HG03558 (cell line): ENCODE data around the gene GID8.
A peak's percentile ranks its signal among the peaks of the same experiment; 100 is the strongest.

ENCODE experiments used
- ATAC-seq: cut with Tn5 transposase; IDR thresholded peaks from one replicate; pipeline ENCODE4 v1.9.1; 2021; ENCODE audit warnings: moderate number of reproducible peaks; ENCODE audit not compliant: unreplicated experiment; ENCODE audit errors: extremely low read depth

The GID8 gene

DNA sequence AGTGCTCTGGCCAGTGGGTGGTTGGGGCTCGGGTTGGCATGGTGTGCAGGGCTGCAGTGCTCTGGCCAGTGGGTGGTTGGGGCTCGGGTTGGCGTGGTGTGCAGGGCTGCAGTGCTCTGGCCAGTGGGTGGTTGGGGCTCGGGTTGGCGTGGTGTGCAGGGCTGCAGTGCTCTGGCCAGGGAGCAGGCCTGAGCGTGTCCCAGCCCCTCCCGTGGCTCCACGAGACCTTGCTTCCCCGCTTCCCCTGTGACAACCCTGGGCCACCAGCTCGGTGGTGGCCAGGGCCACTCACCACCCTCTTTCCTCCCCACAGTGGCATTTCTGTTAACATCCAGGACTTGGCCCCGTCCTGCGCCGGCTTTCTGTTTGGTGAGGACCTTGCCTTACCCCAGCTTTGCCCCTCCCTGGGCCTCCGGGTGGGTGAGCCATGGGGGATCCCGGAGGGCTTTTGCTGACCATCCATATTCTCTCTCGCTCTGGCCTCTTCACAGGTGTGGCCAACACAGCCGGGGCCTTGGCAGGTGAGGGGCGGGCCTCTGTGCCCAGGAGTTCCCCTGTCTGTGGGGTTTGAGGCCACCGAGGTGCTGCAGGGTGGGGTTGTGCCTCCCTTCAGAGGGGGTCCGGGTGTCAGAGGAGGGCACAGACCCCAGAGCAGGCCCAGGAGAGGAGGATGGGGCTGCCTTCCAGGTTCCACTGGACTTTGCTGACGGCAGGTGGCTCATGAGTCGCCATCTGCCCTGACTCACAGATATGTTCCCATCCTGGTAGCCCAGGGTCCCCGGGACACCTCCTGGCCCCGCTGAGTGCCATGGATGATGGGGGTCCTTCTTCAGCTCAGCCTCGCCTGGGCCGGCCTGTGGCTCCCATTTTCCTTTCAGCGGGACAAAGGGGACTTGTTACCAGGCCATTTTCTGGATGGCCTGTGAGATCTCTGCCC is 28.5 kb downstream of the GID8 start:
- no peak for ATAC-seq

DNA sequence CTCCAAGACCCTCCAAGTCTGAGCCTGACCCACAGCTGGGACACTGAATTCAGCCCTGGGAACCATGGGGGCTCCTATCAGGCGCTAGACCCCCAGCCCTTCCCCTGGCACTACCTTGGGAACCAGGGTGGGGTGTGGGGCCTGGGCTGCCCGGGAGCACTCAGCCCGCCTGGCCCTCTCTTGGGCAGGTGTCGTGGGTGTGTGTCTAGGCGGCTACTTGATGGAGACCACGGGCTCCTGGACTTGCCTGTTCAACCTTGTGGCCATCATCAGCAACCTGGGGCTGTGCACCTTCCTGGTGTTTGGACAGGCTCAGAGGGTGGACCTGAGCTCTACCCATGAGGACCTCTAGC is 29.2 kb downstream of the GID8 start:
- ATAC-seq, result no peak

GRCh38 chr20:62967628-62968351 is 29.8 kb downstream of the GID8 start:
- no peak for ATAC-seq

GRCh38 chr20:62968378-62969178 is 30.6 kb downstream of the GID8 start:
- no peak for ATAC-seq

GRCh38 chr20:62969179-62969760 is 31.3 kb downstream of the GID8 start:
- no peak for ATAC-seq

DNA sequence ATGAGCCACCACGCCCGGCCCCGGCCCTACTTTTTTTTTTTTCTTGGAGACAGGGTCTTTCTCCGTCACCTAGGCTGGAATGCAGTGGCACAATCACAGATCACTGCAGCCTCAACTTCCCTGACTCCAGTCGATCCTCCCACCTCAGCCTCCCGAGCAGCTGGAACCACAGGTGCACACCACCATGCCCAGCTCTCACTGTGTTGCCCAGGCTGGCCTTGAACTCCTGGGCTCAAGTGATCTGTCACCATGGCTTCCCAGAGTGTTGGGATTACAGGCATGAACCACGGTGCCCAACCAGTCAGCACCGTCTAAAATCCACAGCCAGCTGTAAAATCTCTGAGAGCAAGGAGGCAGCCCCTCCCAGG is 32.0 kb downstream of the GID8 start:
- ATAC-seq, result no peak

DNA sequence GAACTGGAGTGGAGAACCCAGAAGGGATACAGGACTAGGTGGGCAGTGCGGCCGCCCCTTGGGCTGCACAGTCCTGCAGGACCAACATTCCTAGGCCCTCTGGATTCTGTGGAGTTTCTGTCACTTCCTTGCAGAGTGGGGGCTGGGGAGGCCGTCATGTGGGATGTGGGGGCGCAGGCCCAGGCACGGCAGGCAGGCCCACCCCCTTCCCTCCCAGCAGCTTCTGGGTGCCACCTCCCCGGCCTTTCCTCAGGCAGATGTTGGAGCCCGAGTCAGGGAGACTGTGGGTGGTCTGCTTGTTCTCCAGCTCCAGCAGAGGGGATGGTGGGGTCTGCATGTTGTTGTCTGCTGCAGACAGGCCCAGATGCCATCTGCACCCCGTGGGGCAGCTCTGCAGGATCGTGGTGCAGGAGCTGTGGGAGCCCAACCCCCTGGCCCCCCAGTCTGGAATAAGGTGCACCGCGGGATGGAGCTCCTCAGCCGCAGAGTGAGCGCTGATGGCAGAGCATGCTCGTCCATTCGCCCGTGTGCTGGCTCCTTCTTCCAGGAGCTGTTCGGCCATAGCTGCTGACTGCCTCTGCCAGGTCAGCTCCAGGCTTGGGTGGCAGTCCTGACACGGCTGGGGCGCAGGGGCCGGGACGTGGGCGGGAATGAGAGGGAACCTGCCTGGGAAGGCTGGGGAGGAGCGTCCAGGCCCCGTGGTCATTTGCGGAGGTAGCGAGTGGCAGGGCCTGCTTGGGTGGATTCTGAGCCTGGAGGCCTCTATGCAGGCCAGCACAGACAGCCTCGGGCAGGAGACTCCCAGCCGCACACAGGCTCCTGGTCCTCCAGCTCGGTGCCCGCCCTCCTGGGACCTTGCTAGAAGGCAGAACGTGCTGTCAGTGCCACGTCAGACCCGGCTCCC is 32.6 kb downstream of the GID8 start:
- no peak for ATAC-seq

DNA sequence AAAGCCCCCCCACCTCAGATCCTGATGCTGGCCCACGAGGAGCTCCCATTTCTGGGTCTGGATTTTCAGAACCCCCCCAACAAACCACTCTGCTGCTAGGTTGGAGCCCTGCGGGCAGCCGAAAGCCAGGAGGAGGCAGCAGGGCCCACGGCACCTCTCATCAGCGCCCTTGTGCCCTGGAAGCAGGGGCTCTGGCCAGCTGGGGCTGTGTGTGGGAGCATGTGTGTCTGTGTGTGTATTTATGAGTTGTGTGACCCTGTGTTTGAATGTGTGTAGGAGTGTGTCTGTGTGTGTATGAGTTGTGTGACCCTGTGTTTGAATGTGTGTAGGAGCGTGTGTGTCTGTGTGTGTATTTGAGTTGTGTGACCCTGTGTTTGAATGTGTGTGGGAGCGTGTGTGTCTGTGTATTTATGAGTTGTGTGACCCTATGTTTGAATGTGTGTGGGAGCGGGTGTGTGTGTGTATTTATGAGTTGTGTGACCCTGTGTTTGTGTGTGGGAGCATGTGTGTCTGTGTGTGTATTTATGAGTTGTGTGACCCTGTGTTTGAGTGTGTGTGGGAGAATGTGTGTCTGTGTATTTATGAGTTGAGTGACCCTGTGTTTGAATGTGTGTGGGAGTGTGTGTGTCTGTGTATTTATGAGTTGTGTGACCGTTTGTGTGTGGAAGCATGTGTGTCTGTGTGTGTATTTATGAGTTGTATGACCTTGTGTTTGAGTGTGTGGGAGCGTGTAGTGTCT is 33.4 kb downstream of the GID8 start:
- ATAC-seq, result no peak

DNA sequence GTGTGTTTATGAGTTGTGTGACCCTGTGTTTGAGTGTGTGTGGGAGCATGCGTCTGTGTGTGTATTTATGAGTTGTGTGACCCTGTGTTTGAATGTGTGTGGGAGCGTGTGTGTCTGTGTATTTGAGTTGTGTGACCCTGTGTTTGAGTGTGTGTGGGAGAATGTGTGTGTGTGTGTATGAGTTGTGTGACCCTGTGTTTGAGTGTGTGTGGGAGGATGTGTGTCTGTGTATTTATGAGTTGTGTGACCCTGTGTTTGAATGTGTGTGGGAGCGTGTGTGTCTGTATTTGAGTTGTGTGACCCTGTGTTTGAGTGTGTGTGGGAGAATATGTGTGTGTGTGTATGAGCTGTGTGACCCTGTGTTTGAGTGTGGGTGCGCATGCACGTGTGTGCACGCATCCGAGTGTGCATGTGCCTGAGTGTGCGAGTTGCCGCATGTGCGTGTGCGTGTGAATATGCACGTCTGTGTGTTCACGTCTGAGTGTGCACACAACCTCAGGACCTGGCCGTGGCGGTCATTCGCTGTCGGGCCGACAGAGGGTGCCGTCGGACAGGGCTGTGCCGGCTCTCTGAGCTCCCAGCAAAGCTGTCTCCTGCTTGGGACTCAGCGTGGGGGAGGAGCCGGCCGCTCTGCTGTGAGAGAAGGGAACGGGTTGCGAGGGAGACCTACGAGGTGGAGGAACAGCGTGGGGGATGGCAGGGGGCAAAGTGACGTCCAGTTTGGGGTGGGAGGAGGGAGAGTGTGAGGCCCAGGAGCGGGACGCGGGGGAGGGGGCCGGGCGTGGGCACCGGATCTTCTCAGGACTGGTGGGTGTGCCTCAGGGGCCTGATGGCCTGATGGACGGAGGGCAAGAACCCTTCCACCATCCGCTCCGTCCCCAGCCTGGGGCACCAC is 34.2 kb downstream of the GID8 start:
- no peak for ATAC-seq

DNA sequence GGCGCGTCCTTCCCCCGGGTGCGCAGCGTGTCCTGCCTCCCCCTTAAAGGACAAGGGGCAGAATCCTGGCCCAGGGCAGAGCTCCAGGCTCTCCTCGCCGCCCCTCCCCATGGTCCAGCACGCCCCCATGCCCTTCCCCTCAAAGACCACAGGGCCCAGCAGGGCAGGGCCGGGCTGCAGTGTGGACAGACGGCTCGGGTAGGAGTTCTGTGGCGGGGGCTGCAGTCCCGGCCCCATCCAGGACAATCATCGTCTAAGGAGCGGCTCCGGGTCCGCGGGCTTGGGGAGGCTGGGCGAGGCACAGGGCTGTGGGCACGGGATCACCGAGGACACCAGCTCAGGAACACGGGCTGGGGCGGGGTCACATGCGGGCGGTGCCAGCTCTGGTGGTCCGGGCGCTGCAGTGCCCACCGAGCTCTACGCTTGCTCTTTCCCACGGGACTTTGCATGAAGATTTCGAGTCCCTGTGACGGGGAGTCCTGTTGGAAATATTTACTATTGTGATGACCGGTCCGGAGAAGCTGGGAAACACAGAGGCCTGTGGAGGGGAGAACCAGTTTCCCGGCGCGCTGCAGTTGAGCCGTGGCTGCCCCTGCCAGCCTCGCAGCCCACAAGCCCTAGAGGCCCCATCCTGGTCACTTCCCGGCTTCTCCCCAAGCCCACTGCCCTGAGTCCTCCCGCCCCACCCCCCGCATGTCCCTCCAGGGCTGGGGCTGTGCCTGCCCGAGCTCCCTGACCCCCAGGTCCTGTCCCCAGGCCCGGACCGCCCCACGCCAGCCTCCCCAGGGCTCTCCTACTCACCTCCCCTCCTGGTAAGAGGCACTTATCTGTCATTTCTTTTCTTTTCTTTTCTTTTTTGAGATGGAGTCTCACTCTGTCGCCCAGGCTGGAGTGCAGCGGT is 35.1 kb downstream of the GID8 start:
- no peak for ATAC-seq

GRCh38 chr20:62975251-62975760 is 37.4 kb downstream of the GID8 start:
- no peak for ATAC-seq

DNA sequence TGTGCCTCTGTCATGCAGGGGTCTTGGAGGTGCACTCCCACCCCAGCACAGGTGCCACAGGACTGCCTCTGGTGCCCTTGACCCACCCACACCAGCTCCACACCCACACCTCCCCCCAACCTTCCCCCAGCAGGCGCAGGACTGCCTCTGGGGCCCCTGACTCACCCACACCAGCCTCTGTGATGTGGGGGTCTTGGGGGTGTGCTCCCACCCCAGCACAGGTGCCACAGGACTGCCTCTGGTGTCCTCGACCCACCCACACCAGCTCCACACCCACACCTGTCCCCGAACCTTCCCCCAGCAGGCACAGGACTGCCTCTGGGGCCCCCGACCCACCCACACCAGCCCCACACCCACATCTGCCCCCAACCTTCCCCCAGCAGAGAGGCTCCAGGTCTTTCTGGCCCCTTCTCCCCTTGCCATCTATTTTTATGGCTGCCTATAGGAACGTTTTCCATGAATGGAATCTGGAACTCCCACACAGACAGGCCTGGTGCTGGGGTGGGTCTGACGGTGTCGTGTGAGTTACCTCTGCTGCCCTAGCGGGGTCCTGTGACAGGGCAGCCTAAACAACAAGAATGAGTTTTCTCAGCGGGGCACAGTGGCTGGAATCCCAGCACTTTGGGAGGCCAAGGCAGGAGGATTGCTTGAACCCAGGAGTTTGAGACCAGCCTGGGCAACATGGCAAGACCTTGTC is 38.0 kb downstream of the GID8 start:
- no peak for ATAC-seq

DNA sequence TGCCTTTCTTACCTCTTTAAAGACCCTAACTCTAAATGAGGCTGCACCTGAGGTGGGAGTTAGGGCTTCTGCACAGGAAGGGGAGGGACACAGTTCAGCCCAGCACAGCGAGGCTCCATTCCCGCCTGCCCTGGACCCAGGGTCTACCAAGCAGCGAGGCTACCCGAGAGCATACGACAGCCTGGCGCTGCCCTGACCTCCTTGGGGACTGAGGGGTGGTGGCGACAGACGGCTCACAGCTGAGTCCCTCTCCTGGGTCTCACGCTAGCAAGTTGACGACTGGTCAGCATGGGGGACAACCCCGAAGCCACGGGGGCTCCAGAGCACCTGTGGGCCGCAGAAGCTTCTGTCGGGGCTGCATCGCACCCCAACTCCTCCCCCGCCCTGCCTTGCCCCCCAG is 38.9 kb downstream of the GID8 start:
- no peak for ATAC-seq

GRCh38 chr20:62977613-62978560 is 39.9 kb downstream of the GID8 start:
- peak; percentile 36 for ATAC-seq

DNA sequence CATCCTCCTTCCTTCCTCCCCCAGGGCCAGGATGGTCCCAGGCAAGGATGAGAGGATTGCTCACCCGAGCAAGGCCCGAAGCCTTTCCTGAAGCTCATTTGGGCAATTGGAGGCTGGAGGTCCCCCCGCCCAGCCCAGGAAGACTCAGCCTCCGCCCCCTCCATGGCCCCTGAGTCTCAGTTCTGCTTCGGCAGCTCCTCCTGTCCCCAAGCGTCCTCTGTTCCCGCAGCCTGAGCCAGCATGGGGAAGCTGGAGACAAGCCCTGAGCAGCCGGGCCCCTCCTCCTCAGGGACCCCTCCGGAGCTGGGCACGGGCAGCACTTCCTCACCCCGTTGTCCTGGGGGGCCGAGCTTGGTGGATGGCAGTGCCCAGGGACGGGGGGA is 40.6 kb downstream of the GID8 start:
- ATAC-seq, result no peak
